Measurements from ENCODE around the gene CMIP.

The CMIP gene

GRCh38 chr16:81578636-81579413 is 134.2 kb downstream of the CMIP start:
- H3K4me3 ChIP-seq (ENCODE audit: low read depth, low read length) = no peak overlapping the region
- no peak for TF ChIP-seq CTCF (IDR thresholded peaks at IDR 0.05; ENCODE audit: low read depth, low read length, missing control alignments)
- no peak for DNase-seq (ENCODE audit: low read depth)

GRCh38 chr16:81581107-81581506 is 136.5 kb downstream of the CMIP start:
- no peak for TF ChIP-seq CTCF (IDR thresholded peaks at IDR 0.05; ENCODE audit: low read depth, low read length, missing control alignments)
- no peak for DNase-seq (ENCODE audit: low read depth)
- H3K4me3 ChIP-seq (ENCODE audit: low read depth, low read length) = no peak overlapping the region

- TF ChIP-seq CTCF (IDR thresholded peaks at IDR 0.05; ENCODE audit: low read depth, low read length, missing control alignments) = peak; percentile 4
- no peak for DNase-seq (ENCODE audit: low read depth)
- no peak overlapping the region for H3K4me3 ChIP-seq (ENCODE audit: low read depth, low read length)
Measured at GRCh38 chr16:81582655-81583441, 138.2 kb downstream of the CMIP start.

DNA sequence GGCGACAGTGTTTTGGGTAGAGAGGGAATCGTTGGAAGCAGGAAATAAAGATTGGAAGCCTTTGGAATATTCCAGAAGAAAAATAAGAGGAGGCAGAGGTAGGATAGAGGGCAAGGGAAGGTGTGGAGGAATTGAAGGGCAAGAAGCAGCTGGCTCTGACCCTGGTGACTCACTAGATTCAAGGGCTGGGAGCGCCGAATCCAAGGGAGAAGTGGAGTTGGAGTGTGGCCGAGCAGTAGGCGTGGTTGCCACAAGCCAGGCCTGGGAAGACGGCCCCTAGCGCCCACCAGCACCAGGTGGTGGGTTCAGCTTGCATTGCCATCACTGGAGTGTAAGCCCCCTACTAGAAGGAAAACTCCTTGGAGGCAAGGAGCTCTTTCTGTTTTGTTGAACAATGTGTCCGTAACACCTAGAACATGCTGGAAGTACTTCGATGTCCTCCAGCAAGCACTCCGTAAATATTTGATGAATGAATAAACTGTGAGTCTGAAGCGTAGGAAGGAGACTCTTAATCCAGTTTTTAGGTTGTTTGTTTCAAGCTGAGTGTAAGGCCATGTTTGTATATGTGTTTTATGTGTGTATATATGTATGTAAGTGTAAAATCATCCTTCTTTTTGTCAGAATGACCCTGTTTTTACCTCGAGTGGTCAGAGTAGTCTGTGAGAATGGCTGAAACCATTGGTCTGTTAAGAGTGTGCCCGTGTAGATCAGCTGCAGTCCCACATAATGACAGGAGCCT is 139.5 kb downstream of the CMIP start:
- no peak for TF ChIP-seq CTCF (IDR thresholded peaks at IDR 0.05; ENCODE audit: low read depth, low read length, missing control alignments)
- DNase-seq (ENCODE audit: low read depth) = no peak
- no peak overlapping the region for H3K4me3 ChIP-seq (ENCODE audit: low read depth, low read length)

DNA sequence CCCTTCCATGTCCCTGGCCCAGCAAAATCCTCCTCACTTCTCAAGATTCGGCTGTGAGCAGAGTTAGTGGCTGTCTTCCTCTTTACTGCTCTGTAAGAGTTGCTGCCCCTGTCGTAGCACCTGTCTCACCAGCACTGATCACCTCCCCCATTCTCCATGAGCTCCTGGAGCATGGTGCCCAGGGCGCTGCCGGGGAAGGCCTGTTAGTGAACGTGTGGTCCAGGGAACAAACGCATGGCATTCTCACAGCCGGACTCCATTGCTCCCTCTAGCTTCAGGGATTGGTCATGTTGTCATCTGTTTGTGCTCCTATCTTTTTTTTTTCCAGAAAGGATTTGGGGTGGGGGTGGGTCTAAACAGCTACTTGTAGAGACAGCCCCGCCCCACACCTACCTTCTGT is 141.2 kb downstream of the CMIP start:
- DNase-seq (ENCODE audit: low read depth) = no peak
- H3K4me3 ChIP-seq (ENCODE audit: low read depth, low read length) = no peak overlapping the region

DNA sequence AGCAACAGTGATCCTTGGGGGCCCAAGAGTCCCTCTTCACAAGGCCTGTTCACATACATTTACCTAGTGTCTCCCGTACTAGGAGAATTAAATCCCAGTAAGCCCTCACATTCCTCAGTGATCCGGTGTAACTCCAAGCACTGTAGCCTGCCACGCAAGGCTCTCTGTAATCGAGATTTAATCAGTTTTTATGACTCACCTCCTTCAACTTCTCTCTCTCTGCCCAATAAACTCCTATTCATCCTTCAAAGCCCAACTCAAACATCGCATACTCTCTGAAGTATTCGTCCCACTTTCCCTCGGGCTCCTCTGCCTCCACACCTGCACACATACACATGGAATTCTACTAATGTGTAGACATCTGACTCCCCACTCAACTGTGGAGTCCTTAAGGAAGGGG is 141.8 kb downstream of the CMIP start:
- H3K4me3 ChIP-seq (ENCODE audit: low read depth, low read length) = no peak overlapping the region
- no peak for TF ChIP-seq CTCF (IDR thresholded peaks at IDR 0.05; ENCODE audit: low read depth, low read length, missing control alignments)
- DNase-seq (ENCODE audit: low read depth) = no peak

More for the DNA sequence above, 141.2 kb downstream of the CMIP start:
- TF ChIP-seq CTCF (IDR thresholded peaks at IDR 0.05; ENCODE audit: low read depth, low read length, missing control alignments) = no peak

Data from GM12864 (cell line).